Fibroblast of the aortic adventitia (primary cell): ENCODE results near the gene EPHB1. TPM values are rescaled to one million over a fixed set of nuclear protein-coding genes. Genes with fewer than 3 reads are reported as not detected.
"Not testable (repeated sequence)": the region's sequence is repeated elsewhere in the genome, so short reads cannot be mapped to it uniquely, and the experiment has no call there.

Source experiments
- DNase-seq: peaks from one replicate; pipeline ENCODE4 v3.0.0-alpha.2; 2010; ENCODE audit warnings: low read depth
- H3K4me3 ChIP-seq: 2 replicates; pipeline ENCODE4 v1.5.1; 2011; ENCODE audit warnings: low read depth, mild to moderate bottlenecking, control low read depth, low read length, moderate library complexity
- CTCF ChIP-seq: IDR thresholded peaks from 2 replicates; pipeline ENCODE4 v1.5.1; 2011; ENCODE audit warnings: mild to moderate bottlenecking, low read length, control low read depth, inconsistent platforms; ENCODE audit not compliant: insufficient read depth
- total RNA-seq: library from RNA; depleted of rRNA; stranded (reverse); fragments of >200 nt; gene quantifications from 2 replicates; pipeline ENCODE4 v1.2.3, GENCODE V29; 2012; ENCODE audit warnings: low replicate concordance

Gene EPHB1
- total RNA-seq, 1 donor, result 1.2 TPM

DNA sequence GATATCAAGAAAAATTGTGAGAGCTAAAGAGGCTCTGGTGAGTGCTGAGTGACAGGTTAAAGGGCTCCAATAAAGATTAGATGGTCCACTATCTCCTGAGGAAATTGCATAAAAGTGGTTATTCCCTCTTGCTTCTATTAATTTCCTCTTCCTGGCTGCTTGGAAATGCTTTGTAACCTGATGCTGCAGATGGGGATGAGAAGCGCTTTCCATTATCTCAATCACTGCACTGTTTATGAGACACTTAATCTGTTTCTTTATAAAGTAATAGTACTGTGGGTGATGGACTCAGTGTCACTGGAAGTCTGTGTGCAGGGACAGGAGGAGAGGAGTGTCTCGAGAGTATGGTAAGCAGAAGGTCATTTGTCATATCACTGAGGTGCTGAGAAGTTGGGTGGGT is 305.3 kb downstream of the EPHB1 start:
- TF ChIP-seq CTCF, result no peak
- DNase-seq, result no peak
- H3K4me3 ChIP-seq, result no peak overlapping the region

DNA sequence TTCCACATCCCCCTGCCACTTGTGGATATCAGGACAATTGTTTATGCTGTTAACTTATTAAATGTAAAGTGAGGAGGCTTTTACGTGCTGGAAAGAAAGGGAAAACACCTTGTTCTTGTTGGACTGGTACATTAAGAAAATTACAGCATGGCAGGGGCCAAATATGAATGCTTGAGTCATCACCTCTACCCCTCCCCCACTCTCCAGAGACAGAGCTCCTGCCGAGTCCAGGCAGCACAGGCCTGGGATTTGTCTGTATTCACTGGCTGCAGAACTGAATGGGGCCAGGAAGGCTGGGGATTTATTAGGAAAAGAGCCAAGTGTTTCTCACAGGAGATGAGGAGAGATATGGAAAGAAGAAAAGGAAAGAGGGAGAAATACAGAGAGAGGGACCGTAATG is 308.9 kb downstream of the EPHB1 start:
- peak; percentile 2 for DNase-seq
- H3K4me3 ChIP-seq, result no peak overlapping the region

GRCh38 chr3:135106445-135106844 is 311.4 kb downstream of the EPHB1 start:
- peak; percentile 32 for DNase-seq
- no peak for TF ChIP-seq CTCF
- H3K4me3 ChIP-seq, result no peak overlapping the region

More for the DNA sequence above, 308.9 kb downstream of the EPHB1 start:
- no peak for TF ChIP-seq CTCF

DNA sequence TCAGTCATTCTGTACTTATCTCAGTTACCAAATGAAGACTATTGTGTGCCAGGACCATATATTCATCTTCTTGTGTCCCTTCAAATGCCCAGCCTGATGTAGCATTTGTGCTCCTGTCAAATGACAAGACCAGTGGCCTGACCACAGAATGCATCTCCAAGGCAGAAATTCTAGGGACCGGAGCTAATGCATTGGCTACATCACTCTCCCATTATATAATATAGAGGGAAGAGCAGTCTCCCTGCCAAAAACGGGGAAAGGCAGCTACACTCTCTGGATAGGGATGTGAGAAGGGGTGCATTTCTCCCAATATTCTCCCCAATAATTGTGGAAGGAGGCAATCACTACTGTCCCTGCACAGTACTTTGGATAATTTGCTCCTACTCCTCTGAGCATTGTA is 312.0 kb downstream of the EPHB1 start:
- H3K4me3 ChIP-seq, result no peak overlapping the region
- no peak for DNase-seq
- TF ChIP-seq CTCF, result no peak

GRCh38 chr3:135109681-135110080 is 314.6 kb downstream of the EPHB1 start:
- no peak for DNase-seq
- TF ChIP-seq CTCF, result no peak

GRCh38 chr3:135114551-135114950 is 319.5 kb downstream of the EPHB1 start:
- not testable (repeated sequence) for H3K4me3 ChIP-seq, DNase-seq

More at GRCh38 chr3:135109681-135110080, 314.6 kb downstream of the EPHB1 start:
- H3K4me3 ChIP-seq, result no peak overlapping the region

DNA sequence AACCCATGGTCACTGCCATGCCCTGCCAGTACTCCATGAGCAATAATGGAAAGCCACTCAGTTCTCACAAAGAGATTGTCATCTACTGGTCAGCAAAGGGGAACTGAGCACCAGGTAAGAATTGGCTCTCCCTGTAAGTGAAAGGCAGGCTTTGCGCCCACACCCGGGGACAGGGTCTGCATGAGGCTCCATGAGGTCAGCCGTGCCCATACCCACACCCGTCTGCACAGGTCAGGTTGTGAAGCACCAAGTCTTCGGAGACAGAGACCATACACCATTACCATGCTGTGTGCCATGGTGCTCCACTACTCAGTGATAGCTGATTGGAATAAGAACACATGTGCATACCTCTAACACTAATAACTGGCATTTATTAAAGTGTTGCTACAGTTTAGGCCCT is 322.9 kb downstream of the EPHB1 start:
- no peak for DNase-seq
- TF ChIP-seq CTCF, result no peak
- no peak overlapping the region for H3K4me3 ChIP-seq
